HepG2 (cell line): ENCODE results near the gene RIBC1. TPM values are rescaled to one million over a fixed set of nuclear protein-coding genes. Genes with fewer than 3 reads are reported as not detected.

ENCODE experiments used
- ATAC-seq: fragments of 200-7000 bp; cut with Tn5 transposase; 3 replicates; pipeline ENCODE4 v1.9.1; 2020; ENCODE audit warnings: mild to moderate bottlenecking, moderate library complexity
- BruUV-seq: library from RNA; stranded (reverse); fragments of 400-500 nt; replicated peaks from 2 replicates; lab custom pipeline; 2021; lab: Mats Ljungman, UMichigan
- CTCF ChIA-PET: fragments of 300-600 bp; formaldehyde crosslinking; extraction: SDS; loops from one replicate; lab custom pipeline; 2021; ENCODE audit warnings: low total read pairs, inconsistent platforms, low intra/inter-chr PET ratio; lab: Yijun Ruan, JAX
- POLR2A ChIA-PET: fragments of 350-600 bp; sonication (Branson Sonifier 250); formaldehyde crosslinking; loops from one replicate; lab custom pipeline; 2020; ENCODE audit warnings: antibody characterized with exemption, inconsistent platforms; lab: Yijun Ruan, JAX
- DNase-seq: peaks from one replicate; pipeline ENCODE4 v3.0.0-alpha.2; 2015; ENCODE audit warnings: low spot score
- FAIRE-seq: peaks from 3 replicates; lab custom pipeline; 2011; peaks lifted over from hg19 to GRCh38; lab: Jason Lieb, UNC
- H2AFZ ChIP-seq: one replicate; pipeline ENCODE4 v1.6.1; 2011; ENCODE audit warnings: low read length, inconsistent platforms
- H3K27ac ChIP-seq: fragments of 300-600 bp; 3 replicates; pipeline ENCODE4 v1.8.0; 2011; ENCODE audit warnings: mixed run types, mild to moderate bottlenecking, mixed read lengths, low read length, inconsistent platforms; ENCODE audit not compliant: insufficient read depth; ENCODE audit errors: extremely low read length
- H3K27me3 ChIP-seq, 2 experiments: fragments of 200-600 bp in 1 of 2; 2 replicates in 1 of 2; 3 replicates in 1 of 2; pipeline versions ENCODE4 v1.6.0 to v1.8.0; 2011; ENCODE audit warnings: low read length in 2 of 2, mild to moderate bottlenecking in 2 of 2, moderate library complexity in 2 of 2, inconsistent platforms in 1 of 2; ENCODE audit not compliant: insufficient read depth in 2 of 2, control insufficient read depth in 1 of 2
- H3K36me3 ChIP-seq, 2 experiments: fragments of 200-600 bp in 1 of 2; replicated peaks in 1 of 2; 2 replicates in 1 of 2; 3 replicates in 1 of 2; pipeline versions ENCODE4 v1.5.1 to v1.8.0; 2011; ENCODE audit warnings: low read length in 2 of 2, inconsistent platforms in 1 of 2; ENCODE audit not compliant: insufficient read depth in 2 of 2, control insufficient read depth in 1 of 2
- H3K4me1 ChIP-seq: 2 replicates; pipeline ENCODE4 v1.5.1; 2012; ENCODE audit warnings: low read length, inconsistent platforms; ENCODE audit not compliant: insufficient read depth
- H3K4me2 ChIP-seq: 2 replicates; pipeline ENCODE4 v1.6.0; 2011; ENCODE audit warnings: low read depth, low read length, inconsistent platforms
- H3K4me3 ChIP-seq, 3 experiments: fragments of 200-600 bp in 1 of 3; sonication (generic), shearing (Covaris generic) in 1 of 3; replicated peaks in 1 of 3; 2 replicates each; pipeline ENCODE4 v1.5.1; 2011 to 2016; ENCODE audit warnings: low read length in 3 of 3, inconsistent platforms in 2 of 3, low read depth in 2 of 3, mild to moderate bottlenecking in 2 of 3, control low read depth in 1 of 3, mixed read lengths in 1 of 3; ENCODE audit not compliant: insufficient read depth in 1 of 3
- H3K79me2 ChIP-seq: one replicate; pipeline ENCODE4 v1.6.1; 2011; ENCODE audit warnings: low read length, inconsistent platforms; ENCODE audit not compliant: insufficient read depth
- H3K9ac ChIP-seq: 2 replicates; pipeline ENCODE4 v1.6.0; 2011; ENCODE audit warnings: mild to moderate bottlenecking, low read depth, low read length, inconsistent platforms; ENCODE audit not compliant: insufficient read depth
- H3K9me3 ChIP-seq: 2 replicates; pipeline ENCODE4 v1.5.1; 2012; ENCODE audit warnings: mild to moderate bottlenecking, low read length
- H4K20me1 ChIP-seq: 2 replicates; pipeline ENCODE4 v1.6.0; 2011; ENCODE audit warnings: inconsistent platforms, mild to moderate bottlenecking, low read length, moderate library complexity; ENCODE audit not compliant: insufficient read depth
- AFF4 ChIP-seq: sonication (generic); formaldehyde crosslinking; IDR thresholded peaks from 2 replicates; pipeline ENCODE4 v1.4.0; 2020; ENCODE audit warnings: missing genetic modification reagents
- AGO2 ChIP-seq: fragments of 200-400 bp; formaldehyde crosslinking; optimal IDR thresholded peaks from 2 replicates; pipeline ENCODE3; 2017; ENCODE audit warnings: mild to moderate bottlenecking, low read depth, low read length, moderate library complexity
- ASH2L ChIP-seq: fragments of 300-600, 200-600 bp; sonication (generic); IDR thresholded peaks from 2 replicates; pipeline ENCODE4 v1.7.0; 2017; ENCODE audit warnings: low read depth, mild to moderate bottlenecking, moderate library complexity, mixed read lengths, low read length; ENCODE audit not compliant: insufficient read length
- ATAD3A ChIP-seq: sonication (generic); formaldehyde crosslinking; IDR thresholded peaks from 2 replicates; pipeline ENCODE4 v1.4.0; 2020; ENCODE audit warnings: missing genetic modification reagents
- BRCA1 ChIP-seq: sonication (generic); formaldehyde crosslinking; IDR thresholded peaks from 2 replicates; pipeline ENCODE4 v1.4.0; 2020; ENCODE audit warnings: missing genetic modification reagents
- FOXO4 ChIP-seq: sonication (generic); formaldehyde crosslinking; conservative IDR thresholded peaks from 2 replicates; pipeline ENCODE4 v1.8.1; 2023; ENCODE audit warnings: missing genetic modification reagents
- HDAC1 ChIP-seq: sonication (generic); formaldehyde crosslinking; IDR thresholded peaks from 2 replicates; pipeline ENCODE4 v1.5.1; 2020; ENCODE audit warnings: mild to moderate bottlenecking, missing genetic modification reagents
- HOXD1 ChIP-seq: sonication (generic); formaldehyde crosslinking; IDR thresholded peaks from 2 replicates; pipeline ENCODE4 v1.5.0; 2020; ENCODE audit warnings: missing genetic modification reagents
- ISX ChIP-seq: sonication (generic); formaldehyde crosslinking; conservative IDR thresholded peaks from 2 replicates; pipeline ENCODE4 v1.5.0; 2020; ENCODE audit warnings: missing genetic modification reagents
- KLF12 ChIP-seq: sonication (generic); formaldehyde crosslinking; IDR thresholded peaks from 2 replicates; pipeline ENCODE4 v1.4.0; 2020; ENCODE audit warnings: missing genetic modification reagents, borderline replicate concordance
- REST ChIP-seq, 2 experiments: IDR thresholded peaks; 2 replicates each; pipeline ENCODE4 v1.6.1; 2011 to 2012; ENCODE audit warnings: low read length in 2 of 2, borderline replicate concordance in 1 of 2, low read depth in 1 of 2, mild to moderate bottlenecking in 1 of 2, moderate library complexity in 1 of 2
- TBX2 ChIP-seq: sonication (generic); formaldehyde crosslinking; IDR thresholded peaks from 2 replicates; pipeline ENCODE4 v1.5.0; 2020; ENCODE audit warnings: missing genetic modification reagents, mild to moderate bottlenecking, borderline replicate concordance
- YEATS4 ChIP-seq: sonication (generic); formaldehyde crosslinking; IDR thresholded peaks from 2 replicates; pipeline ENCODE4 v1.4.0; 2020; ENCODE audit warnings: missing genetic modification reagents, borderline replicate concordance
- ZNF296 ChIP-seq: sonication (generic); formaldehyde crosslinking; conservative IDR thresholded peaks from 2 replicates; pipeline ENCODE4 v1.5.0; 2020; ENCODE audit warnings: mild to moderate bottlenecking, missing genetic modification reagents
- ZNF580 ChIP-seq: IDR thresholded peaks from 2 replicates; pipeline ENCODE4 v1.6.1; 2016; ENCODE audit warnings: low read depth, borderline replicate concordance
- ZNF629 ChIP-seq: sonication (generic); formaldehyde crosslinking; conservative IDR thresholded peaks from 2 replicates; pipeline ENCODE4 v1.5.0; 2020; ENCODE audit warnings: missing genetic modification reagents
- WGBS: methylation state at CpG from one replicate; pipeline ENCODE4 v1.1.6; 2017; ENCODE audit warnings: low lambda C conversion rate; 5-methylcytosine and 5-hydroxymethylcytosine counted together
- in situ Hi-C: cut with HindIII; loops from 2 replicates; pipeline ENCODE4 v1.10.0; 2017; ENCODE audit warnings: low pct_unique_long_range_greater_than_20kb; ENCODE audit not compliant: extremely low pct_ligation_motif_present
- intact Hi-C: fragments of 100-400 bp; cut with micrococcal nuclease; formaldehyde crosslinking; loops from one replicate; pipeline ENCODE4 v1.10.0; 2022; ENCODE audit not compliant: unreplicated experiment
- polyA plus RNA-seq, 8 experiments: library from polyadenylated mRNA; depleted of rRNA in 3 of 8; stranded (reverse) in 7 of 8; unstranded in 1 of 8; fragments of >200 nt; fragmentation: Illumina TruSeq in 4 of 8; extraction: Trizol in 4 of 8; gene quantifications; 2 replicates each; pipeline versions ENCODE4 v1.2.1 to v1.2.3, GENCODE V29; 2011 to 2016; ENCODE audit warnings: low read depth in 4 of 8, missing spikeins in 1 of 8, mixed read lengths in 1 of 8; ENCODE audit not compliant: insufficient read depth in 1 of 8
- total RNA-seq, 5 experiments: library from RNA; depleted of rRNA; stranded (reverse); fragments of >200 nt; fragmentation: Illumina TruSeq; extraction: Trizol; gene quantifications; 2 replicates each; pipeline ENCODE4 v1.2.3, GENCODE V29; 2016; ENCODE audit warnings: low read depth in 1 of 5

The RIBC1 gene
- total and polyA plus RNA-seq, 2 of the 13 experiments (the other 11 are each of a cell fraction or from before 2014, with no cell fraction given), result 0.55 TPM; not detected in 1

- 0% methylated on average over 2 of the region's 2 CpGs for WGBS
- ATAC-seq, result no peak
- no peak for TF ChIP-seq ATAD3A
- no peak for TF ChIP-seq FOXO4 (CRISPR knock-in tag)
- no peak for TF ChIP-seq HDAC1 (CRISPR knock-in tag)
- TF ChIP-seq AGO2, result no peak
- no peak for TF ChIP-seq ZNF580 (CRISPR knock-in tag)
- no peak for TF ChIP-seq REST (IDR thresholded peaks at IDR 0.05; ENCODE audit: borderline replicate concordance in 1 of 2, low read depth in 1 of 2, low read length in 2 of 2)
- no peak for TF ChIP-seq KLF12
- TF ChIP-seq ISX (CRISPR knock-in tag), result no peak
- no peak for TF ChIP-seq ZNF296 (CRISPR knock-in tag)
- no peak for TF ChIP-seq AFF4 (CRISPR knock-in tag)
- TF ChIP-seq ZNF629 (CRISPR knock-in tag), result no peak
- no peak for TF ChIP-seq BRCA1
- no peak for TF ChIP-seq YEATS4 (CRISPR knock-in tag)
- no peak for TF ChIP-seq HOXD1
- TF ChIP-seq TBX2, result no peak
- no peak for TF ChIP-seq ASH2L
- TF ChIP-seq, all 625 proteins: peak for 0
These were observed 24.8 kb downstream of the RIBC1 start for GRCh38 chrX:53447441-53447840.

More at GRCh38 chrX:53447441-53447840, 24.8 kb downstream of the RIBC1 start:
- H3K4me3 ChIP-seq, result no peak overlapping the region
- no peak overlapping the region for H3K4me2 ChIP-seq
- H3K27me3 ChIP-seq, result no peaks in the 10 kb centered on the region
- in situ Hi-C loops, result loop anchor here (10.0 kb wide), 1 partner anchor 133 kb away; no protein-coding TSS in a partner anchor
- H3K36me3 ChIP-seq, result no peaks in the 10 kb centered on the region
- no peaks in the 10 kb centered on the region for H4K20me1 ChIP-seq
- BruUV-seq, result no TSS peak
- H3K9ac ChIP-seq, result no peak overlapping the region
- H3K4me1 ChIP-seq, result no peaks in the 10 kb centered on the region
- H3K79me2 ChIP-seq, result no peaks in the 10 kb centered on the region
- DNase-seq (no peak), FAIRE-seq (no peak)
- H2AFZ ChIP-seq, result no peak overlapping the region
- intact Hi-C loops, result no loop called here
- H3K27ac ChIP-seq, result no peak overlapping the region
- ChIA-PET POLR2A (no interaction called here), CTCF (interaction anchor here (2.6 kb wide), 1 partner anchor 130 kb away, joined by 10 read pairs; no protein-coding TSS in a partner anchor)
- H3K9me3 ChIP-seq, result no peaks in the 10 kb centered on the region
